Nephron progenitor cell (in vitro differentiated cells): ENCODE measurements around the gene VAV1.

Source experiments
- DNase-seq: peaks from one replicate; pipeline ENCODE4 v3.0.0; 2021
- H3K27ac Mint-ChIP-seq: 2 replicates; pipeline ENCODE4 v1.8.0; 2021; ENCODE audit warnings: mild to moderate bottlenecking, moderate library complexity, mixed read lengths
- H3K27me3 Mint-ChIP-seq: 2 replicates; pipeline ENCODE4 v1.8.0; 2021; ENCODE audit warnings: mild to moderate bottlenecking, low read depth, mixed read lengths; ENCODE audit not compliant: poor library complexity
- H3K36me3 Mint-ChIP-seq: 2 replicates; pipeline ENCODE4 v1.8.0; 2021; ENCODE audit warnings: low read depth, mixed read lengths
- H3K4me1 Mint-ChIP-seq: 2 replicates; pipeline ENCODE4 v1.8.0; 2021; ENCODE audit warnings: mixed read lengths
- H3K4me3 Mint-ChIP-seq: 2 replicates; pipeline ENCODE4 v1.8.0; 2021; ENCODE audit warnings: mild to moderate bottlenecking, moderate library complexity, mixed read lengths
- H3K9me3 Mint-ChIP-seq: 2 replicates; pipeline ENCODE4 v1.8.0; 2021; ENCODE audit warnings: mild to moderate bottlenecking, moderate library complexity, mixed read lengths
- CTCF ChIP-seq: fragments of 200-600 bp; sonication (generic); IDR thresholded peaks from 2 replicates; pipeline ENCODE4 v1.5.0; 2021; ENCODE audit warnings: antibody characterized with exemption

The VAV1 gene

GRCh38 chr19:6772028-6772865 lies at the start of gene VAV1:
Gene VAV1 (plus strand): TSS chr19:6772708. CDS start chr19:6772808, 100 bp downstream.
- Mint-ChIP-seq H3K27me3 (peaks cover 30% of the 10 kb centered on the region), H3K4me1 (peaks cover 5% of the 10 kb centered on the region), H3K36me3 (no peaks in the 10 kb centered on the region), H3K9me3 (peaks cover 20% of the 10 kb centered on the region), H3K4me3 (no peak within 1 kb of the TSS), H3K27ac (no peak within 1 kb of the TSS)
- DNase-seq, result no peak
- TF ChIP-seq CTCF, result no peak

GRCh38 chr19:6723108-6723618 lies 49.3 kb upstream of the VAV1 start:
- Mint-ChIP-seq H3K4me3 (no peak overlapping the region), H3K27me3 (peaks cover 24% of the 10 kb centered on the region), H3K36me3 (no peaks in the 10 kb centered on the region), H3K27ac (peak overlapping the region; percentile 77), H3K9me3 (peaks cover 2% of the 10 kb centered on the region), H3K4me1 (peaks cover 33% of the 10 kb centered on the region)
- DNase-seq, result no peak
- TF ChIP-seq CTCF, result no peak

GRCh38 chr19:6723738-6724137 lies 48.8 kb upstream of the VAV1 start:
- Mint-ChIP-seq H3K36me3 (no peaks in the 10 kb centered on the region), H3K9me3 (peaks cover 5% of the 10 kb centered on the region), H3K4me3 (no peak overlapping the region), H3K4me1 (peaks cover 38% of the 10 kb centered on the region), H3K27me3 (peaks cover 19% of the 10 kb centered on the region), H3K27ac (no peak overlapping the region)
- no peak for DNase-seq
- no peak for TF ChIP-seq CTCF

- H3K27me3 Mint-ChIP-seq, result peaks cover 14% of the 10 kb centered on the region
- H3K4me3 Mint-ChIP-seq, result no peak overlapping the region
- H3K27ac Mint-ChIP-seq, result no peak overlapping the region
- DNase-seq, result no peak
- H3K9me3 Mint-ChIP-seq, result peaks cover 5% of the 10 kb centered on the region
- H3K4me1 Mint-ChIP-seq, result peaks cover 42% of the 10 kb centered on the region
- TF ChIP-seq CTCF, result no peak
- H3K36me3 Mint-ChIP-seq, result no peaks in the 10 kb centered on the region
These were observed 47.6 kb upstream of the VAV1 start for GRCh38 chr19:6724631-6725492.

GRCh38 chr19:6725513-6726231 lies 46.8 kb upstream of the VAV1 start:
- Mint-ChIP-seq H3K4me1 (peaks cover 46% of the 10 kb centered on the region), H3K36me3 (no peaks in the 10 kb centered on the region), H3K27ac (peak overlapping the region; percentile 52), H3K4me3 (no peak overlapping the region), H3K27me3 (peaks cover 9% of the 10 kb centered on the region), H3K9me3 (peaks cover 5% of the 10 kb centered on the region)
- no peak for DNase-seq
- no peak for TF ChIP-seq CTCF
